DMS153 treated with DMSO at 0.1 percent for 48 hours (cell line): ENCODE measurements around the gene MRPL9.
A peak's percentile ranks its signal among the peaks of the same experiment; 100 is the strongest.
"Not testable (repeated sequence)": the region's sequence is repeated elsewhere in the genome, so short reads cannot be mapped to it uniquely, and the experiment has no call there.

Source experiments
- DNase-seq: peaks from one replicate; lab custom pipeline; 2025; ENCODE audit not compliant: unreplicated experiment; lab: John Stamatoyannopoulos, UW

MRPL9 gene

GRCh38 chr1:151787689-151788088 lies 24.4 kb upstream of the MRPL9 start:
- DNase-seq: no peak

- no peak for DNase-seq
These were observed 20.5 kb upstream of the MRPL9 start for GRCh38 chr1:151783796-151784195.

- DNase-seq: no peak
These were observed 19.4 kb upstream of the MRPL9 start for GRCh38 chr1:151782741-151783140.

GRCh38 chr1:151782026-151782425 lies 18.7 kb upstream of the MRPL9 start:
- not testable (repeated sequence) for DNase-seq

GRCh38 chr1:151780736-151781135 lies 17.4 kb upstream of the MRPL9 start:
- not testable (repeated sequence) for DNase-seq

DNA sequence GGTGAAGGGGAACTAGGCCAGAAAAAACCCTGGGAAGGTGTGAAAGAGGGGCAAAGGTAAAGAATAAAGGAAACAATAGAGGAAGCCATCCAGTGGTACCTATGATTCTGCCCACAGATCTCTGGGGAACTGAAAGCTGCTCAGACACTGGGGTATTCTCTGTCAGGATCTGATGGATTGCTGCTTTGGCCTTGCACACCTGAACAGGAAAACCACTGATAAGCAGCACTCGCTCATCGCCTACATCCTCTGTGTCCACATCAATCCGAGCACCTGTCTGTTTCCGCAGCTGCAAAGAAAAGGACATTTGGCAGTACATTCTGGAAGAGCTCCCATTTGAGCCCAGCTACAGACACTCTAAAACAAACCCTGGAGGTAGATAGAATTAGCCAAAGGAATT lies 16.6 kb upstream of the MRPL9 start:
- DNase-seq: no peak

GRCh38 chr1:151777317-151777716 lies 14.0 kb upstream of the MRPL9 start:
- no peak for DNase-seq

DNA sequence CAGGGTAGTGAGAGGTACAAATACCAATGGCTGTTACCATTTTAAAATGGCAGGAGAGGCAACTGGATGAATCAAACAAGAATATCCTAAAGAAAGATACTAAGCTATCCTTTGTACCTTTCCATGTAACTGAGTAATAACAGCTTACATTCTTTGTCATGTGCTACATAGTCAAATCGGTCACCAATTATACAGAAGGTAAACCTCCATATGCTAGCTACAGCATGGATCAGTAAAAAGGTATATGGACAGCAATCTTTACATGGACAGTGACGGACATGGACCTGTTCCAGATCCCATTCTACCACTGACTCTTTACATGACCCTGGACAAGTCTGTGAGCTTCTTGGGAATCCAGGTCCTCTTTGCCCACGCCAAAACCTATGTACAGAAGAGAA lies 13.4 kb upstream of the MRPL9 start:
- no peak for DNase-seq

- DNase-seq: no peak
These were observed 12.8 kb upstream of the MRPL9 start for GRCh38 chr1:151775894-151776664.

DNA sequence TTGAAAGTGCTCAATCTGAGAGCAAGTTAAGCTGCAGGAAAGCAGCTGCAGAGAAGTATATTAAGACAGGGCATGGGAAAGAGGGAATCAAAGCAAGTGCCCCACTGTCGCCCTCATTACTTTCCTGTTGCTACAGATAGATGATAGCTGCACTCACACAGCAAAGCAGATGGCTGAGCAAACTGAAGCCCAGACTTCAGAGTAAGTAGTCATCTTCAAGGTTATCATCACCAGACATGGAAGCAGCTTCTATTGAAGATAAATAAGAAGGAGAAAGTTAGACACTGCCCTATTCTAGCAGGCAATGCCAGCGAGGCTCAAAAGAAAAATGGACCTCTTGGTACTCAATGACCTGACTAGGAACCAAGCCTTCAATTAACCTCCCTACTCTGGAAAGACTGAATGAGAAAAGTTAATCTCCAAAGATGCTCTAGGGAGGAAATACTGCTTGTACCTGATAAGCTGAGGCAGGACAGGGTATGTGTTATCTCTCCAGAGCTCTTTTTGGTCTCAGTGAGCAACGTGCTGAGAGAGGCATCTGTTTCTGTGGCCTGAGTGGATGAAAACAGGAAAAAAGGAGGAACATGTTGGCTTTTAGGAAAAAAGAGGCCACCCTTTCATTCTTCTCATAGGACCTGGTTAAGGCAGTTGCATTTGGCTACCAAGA lies 11.1 kb upstream of the MRPL9 start:
- no peak for DNase-seq

GRCh38 chr1:151773702-151774101 lies 10.4 kb upstream of the MRPL9 start:
- no peak for DNase-seq

DNA sequence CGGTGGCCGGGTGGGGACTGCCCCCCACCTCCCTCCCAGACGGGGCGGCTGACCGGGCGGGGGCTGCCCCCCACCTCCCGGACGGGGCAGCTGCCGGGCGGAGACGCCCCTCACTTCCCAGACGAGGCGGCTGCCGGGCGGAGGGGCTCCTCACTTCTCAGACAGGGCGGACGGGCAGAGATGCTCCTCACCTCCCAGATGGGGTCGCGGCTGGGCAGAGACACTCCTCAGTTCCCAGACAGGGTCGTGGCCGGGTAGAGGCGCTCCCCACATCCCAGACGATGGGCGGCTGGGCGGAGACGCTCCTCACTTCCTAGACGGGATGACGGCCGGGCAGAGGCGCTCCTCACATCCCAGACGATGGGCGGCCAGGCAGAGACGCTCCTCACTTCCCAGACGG lies 6.0 kb upstream of the MRPL9 start:
- not testable (repeated sequence) for DNase-seq

DNA sequence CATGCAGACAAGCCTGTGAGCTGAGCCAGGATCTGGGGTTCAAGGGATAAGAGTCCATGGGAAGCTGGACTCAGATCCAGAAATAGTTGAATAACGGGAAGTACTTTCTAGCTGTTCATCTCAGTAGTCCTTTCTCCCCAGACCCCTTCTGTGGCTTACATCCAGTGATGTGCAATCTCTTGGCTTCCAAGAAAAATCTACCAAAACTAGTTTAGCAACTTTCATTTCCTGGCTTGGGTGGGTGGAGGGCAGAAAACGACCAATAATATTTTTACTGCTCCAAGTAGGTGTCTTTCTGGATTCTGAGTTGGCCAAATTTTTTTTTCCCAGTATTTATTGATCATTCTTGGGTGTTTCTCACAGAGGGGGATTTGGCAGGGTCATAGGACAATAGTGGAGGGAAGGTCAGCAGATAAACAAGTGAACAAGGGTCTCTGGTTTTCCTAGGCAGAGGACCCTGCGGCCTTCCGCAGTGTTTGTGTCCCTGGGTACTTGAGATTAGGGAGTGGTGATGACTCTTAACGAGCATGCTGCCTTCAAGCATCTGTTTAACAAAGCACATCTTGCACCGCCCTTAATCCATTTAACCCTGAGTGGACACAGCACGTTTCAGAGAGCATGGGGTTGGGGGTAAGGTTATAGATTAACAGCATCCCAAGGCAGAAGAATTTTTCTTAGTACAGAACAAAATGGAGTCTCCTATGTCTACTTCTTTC lies 5.2 kb upstream of the MRPL9 start:
- not testable (repeated sequence) for DNase-seq

- no peak for DNase-seq
These were observed 694 bp upstream of the MRPL9 start for GRCh38 chr1:151763990-151764389.

GRCh38 chr1:151760597-151761385 lies 2.5 kb downstream of the MRPL9 start:
- DNase-seq: no peak

DNA sequence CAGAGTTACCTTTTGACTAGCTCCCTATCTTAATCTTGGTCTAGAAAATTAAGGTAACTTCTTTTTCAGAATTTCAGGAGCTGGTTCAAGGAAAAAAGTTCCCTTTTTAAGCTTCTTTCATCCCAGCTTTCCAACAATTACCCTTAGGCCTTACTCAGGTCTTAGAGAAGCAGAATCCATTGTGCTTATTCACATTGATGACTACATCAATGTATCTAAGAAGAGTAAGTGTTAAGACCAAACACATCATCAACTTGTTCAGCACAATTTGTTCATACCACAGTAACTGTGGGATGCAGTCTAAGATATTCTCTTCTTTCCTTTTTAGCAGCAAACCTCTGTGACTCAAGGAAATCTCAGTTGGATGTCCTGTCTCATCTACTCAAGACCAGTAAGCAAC lies 4.1 kb downstream of the MRPL9 start:
- no peak for DNase-seq

GRCh38 chr1:151756291-151756690 lies 7.0 kb downstream of the MRPL9 start:
- no peak for DNase-seq

DNA sequence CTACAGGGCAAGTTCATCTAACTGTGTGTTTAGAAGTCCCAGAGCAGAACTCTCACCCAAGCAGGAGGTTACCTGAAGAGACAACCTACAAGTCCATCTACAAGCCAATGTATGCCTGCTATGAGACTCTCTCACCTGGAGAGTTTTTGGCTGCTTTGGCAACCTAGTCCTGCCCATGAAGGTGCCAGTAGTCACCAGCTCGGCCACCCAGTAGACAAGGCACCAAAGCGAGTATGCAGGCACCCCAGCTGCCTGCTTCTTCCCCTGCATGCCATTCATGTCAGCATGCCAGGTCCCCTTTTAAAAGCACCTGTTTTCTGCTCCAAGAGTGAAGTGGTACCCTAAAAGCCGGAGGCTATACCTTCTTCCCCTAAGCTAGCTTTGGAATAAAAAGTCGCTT lies 21.8 kb downstream of the MRPL9 start:
- DNase-seq: no peak

DNA sequence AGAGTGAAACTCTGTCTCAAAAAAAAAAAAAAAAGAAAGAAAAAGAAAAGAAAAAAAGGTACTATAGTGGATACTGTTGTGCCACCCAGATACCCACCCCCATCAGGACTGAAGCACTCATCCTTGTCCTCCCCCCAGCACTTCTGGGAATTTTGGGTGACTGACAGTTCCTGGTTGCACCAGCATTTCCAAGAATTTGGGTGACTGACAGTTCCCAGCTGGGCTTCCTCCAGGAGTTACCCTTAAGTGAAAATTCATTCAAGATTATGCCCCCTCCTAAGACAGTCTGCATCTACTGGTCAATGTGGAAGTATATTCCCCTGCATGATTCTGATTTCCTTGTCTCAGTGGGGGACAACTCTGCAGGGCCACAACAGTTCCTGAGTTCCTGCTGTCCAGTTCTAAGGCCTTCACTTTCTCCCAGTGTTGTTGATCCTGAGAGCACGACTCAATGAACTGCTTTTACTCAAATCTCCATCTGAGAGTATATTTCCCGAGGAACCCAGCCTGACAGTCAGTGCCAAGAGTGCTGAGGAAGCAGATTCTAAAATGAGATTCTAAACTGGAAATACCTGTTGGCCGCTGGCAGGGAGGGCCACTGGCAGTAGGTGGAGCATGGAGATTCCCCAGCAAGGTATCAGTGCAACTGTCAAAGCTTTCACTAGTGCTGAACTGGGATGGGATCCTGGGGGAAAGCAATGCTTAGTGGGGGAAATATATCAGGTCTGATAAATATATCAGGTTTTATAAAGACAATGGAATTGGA lies 23.5 kb downstream of the MRPL9 start:
- peak; percentile 35 for DNase-seq

- DNase-seq: no peak
These were observed 25.8 kb downstream of the MRPL9 start for GRCh38 chr1:151737479-151737878.
